ENCODE measurements around the gene DOCK7. TPM values are rescaled to one million over a fixed set of nuclear protein-coding genes. Genes with fewer than 3 reads are reported as not detected.

The DOCK7 gene
- 11.2 to 40.5 TPM (median 13.9 TPM) in 5 replicates for total RNA-seq (2022; extraction: Qiagen RNA extraction)

DNA sequence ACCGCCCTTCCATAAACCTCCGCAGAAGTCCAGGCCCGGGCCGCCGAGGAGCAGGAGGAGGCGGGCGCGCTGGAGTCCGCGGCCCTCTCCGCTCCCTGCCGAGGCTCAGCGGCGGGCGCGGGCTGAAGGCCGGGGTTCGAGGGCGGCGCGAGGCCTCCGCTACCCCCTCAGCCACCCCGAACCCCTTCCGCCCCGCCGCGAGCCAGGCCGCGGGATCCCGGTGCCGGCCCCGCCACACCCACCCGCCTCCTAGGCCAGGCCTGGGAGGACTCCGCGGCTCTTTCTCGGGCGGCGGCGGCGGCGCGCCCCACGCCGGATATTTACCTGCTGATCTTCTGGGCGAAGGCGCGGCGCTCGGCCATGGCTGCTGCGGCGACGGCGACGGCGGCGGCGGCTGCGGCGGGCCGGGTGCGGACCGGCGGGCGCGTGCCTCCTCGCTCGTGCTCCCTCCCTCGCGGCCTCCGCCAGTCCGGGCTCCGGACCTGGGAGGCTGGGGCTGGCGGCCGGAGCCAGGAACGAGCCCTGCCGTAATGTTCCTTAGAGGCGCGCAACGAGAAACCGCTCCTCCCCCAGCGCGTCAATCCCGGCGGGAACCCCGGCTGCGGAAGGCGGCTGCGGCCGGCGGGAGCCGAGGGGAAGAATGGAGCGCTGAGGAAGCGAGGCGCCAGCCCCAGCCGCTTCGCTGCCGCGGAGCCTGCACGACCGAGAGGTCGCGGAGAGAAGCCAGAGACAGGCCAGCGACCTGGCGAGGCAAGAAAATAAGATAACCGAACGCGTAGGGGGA is at the start of gene DOCK7:
Gene DOCK7 (minus strand): TSS at position 484 of the 784 bp plus-strand sequence. CDS start 122 bp downstream, at position 362.

DNA sequence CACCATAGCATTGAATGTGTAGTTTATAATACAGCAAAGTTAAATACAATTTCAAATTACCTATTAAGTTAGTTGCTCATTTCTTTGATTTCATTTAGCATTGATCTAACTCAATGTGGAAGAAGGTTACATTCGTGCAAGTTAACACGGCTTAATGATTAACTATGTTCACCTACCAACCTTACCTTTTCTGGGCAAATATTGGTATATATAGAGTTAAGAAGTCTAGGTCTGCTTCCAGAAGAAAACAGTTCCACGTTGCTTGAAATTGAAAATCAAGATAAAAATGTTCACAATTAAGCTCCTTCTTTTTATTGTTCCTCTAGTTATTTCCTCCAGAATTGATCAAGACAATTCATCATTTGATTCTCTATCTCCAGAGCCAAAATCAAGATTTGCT is 90.9 kb downstream of the DOCK7 start, which contains the start of gene ANGPTL3:
Gene ANGPTL3 (plus strand): TSS at position 240 of the 400 bp plus-strand sequence. CDS start 47 bp downstream, at position 287.

GRCh38 chr1:62436466-62437272 is 251.5 kb downstream of the DOCK7 start, which contains the start of gene USP1:
Gene USP1, plus strand, starts transcription at chr1:62437049. Its CDS starts 2,819 bp downstream, at chr1:62439868.

Other genes starting within 250 kb of the DOCK7 start
- gene ANGPTL3, start 90.9 kb downstream of the DOCK7 start, total RNA-seq (2022; extraction: Qiagen RNA extraction) = not detected in 5 replicates
- gene ATG4C, start 95.7 kb upstream of the DOCK7 start, total RNA-seq (2022; extraction: Qiagen RNA extraction) = 3.4 to 5.0 TPM (median 3.5 TPM) in 5 replicates

All from A549 treated with Mapracorat at 1 μM for 4 hours (cell line).